NCI-H2107 treated with DMSO at 0.1 percent for 48 hours (cell line): ENCODE results near the gene NAV2.
"Not testable (repeated sequence)": the region's sequence is repeated elsewhere in the genome, so short reads cannot be mapped to it uniquely, and the experiment has no call there.

ENCODE experiments used
- DNase-seq: peaks from one replicate; lab custom pipeline; 2025; ENCODE audit not compliant: unreplicated experiment; lab: John Stamatoyannopoulos, UW

The NAV2 gene

GRCh38 chr11:20066013-20066782 lies 353.6 kb downstream of the NAV2 start:
- DNase-seq = no peak

- DNase-seq = no peak
These were observed 354.1 kb downstream of the NAV2 start for GRCh38 chr11:20066783-20067156.

GRCh38 chr11:20067665-20068064 lies 355.0 kb downstream of the NAV2 start:
- DNase-seq = no peak

GRCh38 chr11:20068691-20069090 lies 356.1 kb downstream of the NAV2 start:
- no peak for DNase-seq

- peak; percentile 84 for DNase-seq
These were observed 357.8 kb downstream of the NAV2 start for GRCh38 chr11:20070459-20070858.

GRCh38 chr11:20075627-20076026 lies 363.0 kb downstream of the NAV2 start:
- no peak for DNase-seq

- DNase-seq = no peak
These were observed 366.2 kb downstream of the NAV2 start for GRCh38 chr11:20078846-20079245.

- DNase-seq = no peak
These were observed 367.5 kb downstream of the NAV2 start for GRCh38 chr11:20080032-20080685.

GRCh38 chr11:20081336-20081735 lies 368.7 kb downstream of the NAV2 start:
- no peak for DNase-seq

GRCh38 chr11:20083877-20084276 lies 371.2 kb downstream of the NAV2 start:
- DNase-seq = not testable (repeated sequence)

- no peak for DNase-seq
These were observed 372.5 kb downstream of the NAV2 start for GRCh38 chr11:20084921-20085814.

- no peak for DNase-seq
These were observed 373.3 kb downstream of the NAV2 start for GRCh38 chr11:20085918-20086317.

GRCh38 chr11:20087118-20087521 lies 374.5 kb downstream of the NAV2 start:
- DNase-seq = no peak

GRCh38 chr11:20088397-20089225 lies 376.0 kb downstream of the NAV2 start:
- DNase-seq = no peak

GRCh38 chr11:20089367-20089766 lies 376.7 kb downstream of the NAV2 start:
- DNase-seq = no peak

- no peak for DNase-seq
These were observed 377.4 kb downstream of the NAV2 start for GRCh38 chr11:20089796-20090653.

- DNase-seq = no peak
These were observed 378.2 kb downstream of the NAV2 start for GRCh38 chr11:20090654-20091374.

GRCh38 chr11:20093775-20094174 lies 381.1 kb downstream of the NAV2 start:
- no peak for DNase-seq

- no peak for DNase-seq
These were observed 382.6 kb downstream of the NAV2 start for GRCh38 chr11:20095189-20095588.
